SU-DHL-6 (cell line): ENCODE results near the gene CLPTM1L.

Experiments
- H2AFZ ChIP-seq: fragments of 200-600 bp; sonication (generic); 2 replicates; pipeline ENCODE4 v1.6.1; 2014; ENCODE audit warnings: low read depth, mild to moderate bottlenecking, moderate library complexity, mixed read lengths, antibody characterized with exemption, low read length; ENCODE audit not compliant: severe bottlenecking
- H3F3A ChIP-seq: fragments of 200-600 bp; shearing (Covaris generic); 2 replicates; pipeline ENCODE4 v1.6.0; 2016; ENCODE audit warnings: antibody characterized with exemption, mild to moderate bottlenecking; ENCODE audit not compliant: insufficient read depth
- H3K27ac ChIP-seq: fragments of 200-600 bp; sonication (generic); 2 replicates; pipeline ENCODE4 v1.5.1; 2016; ENCODE audit warnings: low read depth, mild to moderate bottlenecking, low read length, moderate library complexity, mixed read lengths
- H3K27me3 ChIP-seq: fragments of 200-600 bp; sonication (generic), shearing (Covaris generic); 2 replicates; pipeline ENCODE4 v1.6.0; 2014; ENCODE audit warnings: mild to moderate bottlenecking, low read length
- H3K36me3 ChIP-seq: fragments of 200-600 bp; sonication (generic); 2 replicates; pipeline ENCODE4 v1.6.1; 2014; ENCODE audit warnings: mild to moderate bottlenecking, low read length, mixed read lengths
- H3K4me2 ChIP-seq: fragments of 300-600, 200-600 bp; shearing (Covaris generic), sonication (generic); 2 replicates; pipeline ENCODE4 v1.6.0; 2014; ENCODE audit warnings: low read length, low read depth, mild to moderate bottlenecking; ENCODE audit not compliant: poor library complexity, severe bottlenecking
- H3K4me3 ChIP-seq: fragments of 200-600 bp; sonication (generic); 2 replicates; pipeline ENCODE4 v1.5.1; 2014; ENCODE audit warnings: antibody characterized with exemption, low read length, mild to moderate bottlenecking, mixed read lengths; ENCODE audit not compliant: insufficient read depth, poor library complexity, severe bottlenecking
- H3K79me2 ChIP-seq: fragments of 200-600 bp; sonication (generic); 2 replicates; pipeline ENCODE4 v1.6.1; 2014; ENCODE audit warnings: mild to moderate bottlenecking, low read length, moderate library complexity; ENCODE audit not compliant: insufficient read depth
- H3K9ac ChIP-seq: fragments of 200-600 bp; sonication (generic); 2 replicates; pipeline ENCODE4 v1.7.0; 2014; ENCODE audit warnings: mild to moderate bottlenecking, low read length
- H3K9me2 ChIP-seq: fragments of 200-600 bp; sonication (generic); replicated peaks from 2 replicates; pipeline ENCODE4 v1.6.1; 2014; ENCODE audit warnings: low read length; ENCODE audit not compliant: insufficient read depth
- H3K9me3 ChIP-seq: fragments of 200-600 bp; sonication (generic); 2 replicates; pipeline ENCODE4 v1.6.1; 2014; ENCODE audit warnings: low read length, mixed read lengths; ENCODE audit not compliant: insufficient read depth
- H4K20me1 ChIP-seq: fragments of 200-600 bp; sonication (generic); 2 replicates; pipeline ENCODE4 v1.6.1; 2014; ENCODE audit warnings: low read depth, mild to moderate bottlenecking, antibody characterized with exemption, low read length, moderate library complexity, mixed read lengths
- CTCF ChIP-seq: fragments of 200-600 bp; sonication (generic); IDR thresholded peaks from one replicate; pipeline ENCODE4 v1.5.1; 2017; ENCODE audit warnings: antibody characterized with exemption, mild to moderate bottlenecking, low read length, moderate library complexity; ENCODE audit not compliant: insufficient read depth, poor library complexity, severe bottlenecking
- EZH2phosphoT487 ChIP-seq: fragments of 200-600 bp; sonication (generic), shearing (Covaris generic); conservative IDR thresholded peaks from 2 replicates; pipeline ENCODE4 v1.6.1; 2018; ENCODE audit warnings: mild to moderate bottlenecking, antibody characterized with exemption, low read length, moderate library complexity, mixed read lengths

Gene CLPTM1L

DNA sequence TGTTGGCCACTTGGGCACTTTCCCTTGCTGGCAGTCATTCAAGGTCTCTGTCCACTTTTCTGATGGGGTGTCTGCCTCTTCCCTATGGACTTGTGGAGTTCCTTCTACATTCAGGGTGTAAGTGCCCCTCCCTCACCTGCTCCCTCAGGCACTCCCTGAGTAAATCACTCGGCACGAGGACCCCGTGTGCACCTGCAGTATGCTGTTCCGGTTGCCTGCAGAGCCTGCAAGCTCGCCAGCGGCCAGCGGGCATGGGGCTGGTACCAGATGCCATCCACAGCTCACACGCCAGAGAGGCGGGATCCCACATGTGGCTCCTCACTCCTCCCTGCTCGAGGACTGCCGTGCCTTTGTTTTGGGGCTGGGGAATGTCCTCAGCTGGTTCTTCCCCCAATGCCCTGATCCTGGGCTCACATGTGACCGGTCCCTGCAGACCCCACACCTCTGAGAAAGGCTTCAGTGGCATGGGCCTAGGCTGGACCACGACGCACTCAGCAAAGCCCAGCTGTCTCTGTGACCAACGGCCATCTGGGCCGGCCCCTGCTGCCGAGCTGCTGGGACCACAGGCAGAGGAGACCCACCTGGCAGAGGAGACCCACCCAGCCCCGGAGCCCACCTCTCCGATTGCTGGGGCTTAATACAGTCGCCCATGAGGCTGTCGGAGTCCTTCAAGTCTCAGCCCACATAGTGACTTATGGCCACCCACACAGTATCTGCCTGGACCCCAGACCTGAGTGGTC is 46.1 kb upstream of the CLPTM1L start:
- H3K4me3 ChIP-seq, result no peak overlapping the region
- H3F3A ChIP-seq, result no peaks in the 10 kb centered on the region
- H3K9me2 ChIP-seq, result no peaks in the 10 kb centered on the region
- H3K27me3 ChIP-seq, result no peaks in the 10 kb centered on the region
- H3K4me2 ChIP-seq, result no peak overlapping the region
- H3K9ac ChIP-seq, result no peak overlapping the region
- no peaks in the 10 kb centered on the region for H3K9me3 ChIP-seq
- no peaks in the 10 kb centered on the region for H3K79me2 ChIP-seq
- H2AFZ ChIP-seq, result no peak overlapping the region
- no peaks in the 10 kb centered on the region for H4K20me1 ChIP-seq
- TF ChIP-seq CTCF (no peak), EZH2phosphoT487 (no peak)
- no peaks in the 10 kb centered on the region for H3K36me3 ChIP-seq
- no peak overlapping the region for H3K27ac ChIP-seq

DNA sequence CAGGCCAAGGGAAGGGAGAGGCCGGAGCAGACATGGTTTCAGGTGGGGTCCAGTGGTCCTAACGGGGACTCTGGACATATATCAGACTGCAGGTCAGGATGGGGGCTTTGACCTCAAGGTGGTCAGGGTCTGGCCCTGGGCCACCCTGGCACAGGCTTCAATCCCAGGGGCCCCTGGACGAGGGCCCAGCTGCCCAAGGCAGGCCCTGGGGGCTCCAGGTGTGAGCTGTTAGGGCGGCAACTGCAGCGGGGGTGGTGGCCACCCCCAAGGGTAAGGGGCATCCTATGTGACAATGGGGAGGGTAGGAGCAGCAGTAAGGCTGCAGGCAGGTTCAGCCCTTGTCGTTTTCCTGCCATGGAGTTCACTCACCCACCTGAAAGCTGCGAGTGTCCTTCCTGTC is 45.4 kb upstream of the CLPTM1L start:
- Histone ChIP-seq H3K9me2 (no peaks in the 10 kb centered on the region), H3K27ac (no peak overlapping the region), H3K4me3 (no peak overlapping the region), H3K27me3 (no peaks in the 10 kb centered on the region), H3F3A (no peaks in the 10 kb centered on the region), H3K9ac (no peak overlapping the region), H3K79me2 (no peaks in the 10 kb centered on the region), H3K9me3 (no peaks in the 10 kb centered on the region), H3K36me3 (no peaks in the 10 kb centered on the region), H2AFZ (no peak overlapping the region), H3K4me2 (no peak overlapping the region), H4K20me1 (no peaks in the 10 kb centered on the region)
- TF ChIP-seq EZH2phosphoT487 (no peak), CTCF (no peak)

DNA sequence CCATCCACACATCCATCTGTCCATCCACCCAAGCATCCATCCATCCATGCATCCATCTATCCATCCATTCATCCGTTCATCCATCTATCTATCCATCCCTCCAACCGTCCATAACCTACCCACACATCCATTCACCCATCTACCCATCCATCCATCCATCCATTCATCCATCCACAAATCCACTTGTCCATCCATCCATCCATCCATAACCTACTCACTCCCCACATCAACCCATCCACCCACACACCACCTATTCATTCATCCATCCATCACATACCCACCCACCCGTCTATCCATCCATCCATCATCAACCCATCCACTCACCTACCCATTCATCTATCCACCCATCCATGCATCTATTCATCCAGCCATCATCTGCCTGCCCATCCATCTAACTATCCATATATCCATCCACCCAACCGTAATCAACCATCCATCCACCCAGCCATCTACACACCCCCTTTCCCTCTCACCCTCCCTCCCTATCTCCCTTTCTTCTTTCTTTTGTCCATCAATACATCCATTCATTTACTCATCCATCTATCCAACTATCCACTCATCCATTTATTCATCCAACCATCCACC is 43.6 kb upstream of the CLPTM1L start:
- Histone ChIP-seq H4K20me1 (no peaks in the 10 kb centered on the region), H3K4me3 (no peak overlapping the region), H3K36me3 (no peaks in the 10 kb centered on the region), H3K27me3 (no peaks in the 10 kb centered on the region), H3K4me2 (no peak overlapping the region), H3K27ac (no peak overlapping the region), H2AFZ (no peak overlapping the region), H3K9me2 (no peaks in the 10 kb centered on the region), H3K9ac (no peak overlapping the region), H3K79me2 (no peaks in the 10 kb centered on the region), H3F3A (0 out of 2 replicates have a peak, but pooled peaks cover 5% of the 10 kb centered on the region), H3K9me3 (no peaks in the 10 kb centered on the region)
- no peak for TF ChIP-seq EZH2phosphoT487
- no peak for TF ChIP-seq CTCF
